Breast epithelium (tissue), 4 donors: ENCODE measurements around the gene PSMD10. TPM values are rescaled to one million over a fixed set of nuclear protein-coding genes. Genes with fewer than 3 reads are reported as not detected.

Experiments used
- DNase-seq, 2 donors: peaks; one replicate each; pipeline ENCODE4 v3.0.0-alpha.2; 2019; ENCODE audit warnings: low spot score in 2 of 2
- H3K27ac ChIP-seq, 2 donors: fragments of 200-600 bp; sonication (generic) in 1 of 2; one replicate each; pipeline ENCODE4 v1.5.1; 2016 to 2019; ENCODE audit warnings: mild to moderate bottlenecking in 1 of 2
- H3K27me3 ChIP-seq, 2 donors: fragments of 200-600 bp; sonication (generic) in 1 of 2; one replicate each; pipeline versions ENCODE4 v1.5.1 to v1.6.0; 2017 to 2019; ENCODE audit warnings: control low read depth in 1 of 2, mild to moderate bottlenecking in 1 of 2
- H3K36me3 ChIP-seq: fragments of 200-600 bp; one replicate; pipeline ENCODE4 v1.5.1; 2019
- H3K4me1 ChIP-seq, 2 donors: fragments of 200-600 bp; sonication (generic); one replicate each; pipeline ENCODE4 v1.5.1; 2016 to 2019; ENCODE audit warnings: control low read depth in 1 of 2
- H3K4me3 ChIP-seq, 3 donors: fragments of 200-600 bp; sonication (generic); 1 replicate in 2 of 3; 2 replicates in 1 of 3; pipeline ENCODE4 v1.5.1; 2016 to 2019; ENCODE audit warnings: mild to moderate bottlenecking in 3 of 3, moderate library complexity in 2 of 3
- H3K9me3 ChIP-seq, 2 donors: fragments of 200-600 bp; sonication (generic) in 1 of 2; one replicate each; pipeline ENCODE4 v1.5.1; 2016 to 2019; ENCODE audit warnings: control low read depth in 1 of 2
- POLR2A ChIP-seq: fragments of 450-650 bp; IDR thresholded peaks from one replicate; pipeline ENCODE4 v1.6.1; 2016; ENCODE audit warnings: antibody characterized with exemption, mild to moderate bottlenecking, moderate library complexity
- POLR2AphosphoS5 ChIP-seq, 3 donors: sonication (generic); formaldehyde crosslinking; IDR thresholded peaks; one replicate each; pipeline ENCODE4 v1.6.1; 2017; ENCODE audit warnings: antibody characterized with exemption in 3 of 3
- intact Hi-C: fragments of 100-400 bp; cut with DNase I; formaldehyde crosslinking; loops from one replicate; pipeline ENCODE4 v1.15.1; 2023; ENCODE audit warnings: low total_unique reads
- total RNA-seq, 3 donors: library from RNA; depleted of rRNA; stranded (reverse); fragments of >200 nt; gene quantifications; one replicate each; pipeline ENCODE4 v1.1.0, GENCODE V29; 2016
- TF ChIP-seq, protein P1 (sequence below), 3 donors: fragments of 450-650 bp; IDR thresholded peaks; one replicate each; pipeline ENCODE4 v1.5.1; 2016 to 2017; ENCODE audit warnings: antibody characterized with exemption in 3 of 3, mild to moderate bottlenecking in 3 of 3, moderate library complexity in 3 of 3

Gene PSMD10
- total RNA-seq, 3 donors from 2014 or later: 36.1 to 39.0 (median 38.6) TPM

DNA sequence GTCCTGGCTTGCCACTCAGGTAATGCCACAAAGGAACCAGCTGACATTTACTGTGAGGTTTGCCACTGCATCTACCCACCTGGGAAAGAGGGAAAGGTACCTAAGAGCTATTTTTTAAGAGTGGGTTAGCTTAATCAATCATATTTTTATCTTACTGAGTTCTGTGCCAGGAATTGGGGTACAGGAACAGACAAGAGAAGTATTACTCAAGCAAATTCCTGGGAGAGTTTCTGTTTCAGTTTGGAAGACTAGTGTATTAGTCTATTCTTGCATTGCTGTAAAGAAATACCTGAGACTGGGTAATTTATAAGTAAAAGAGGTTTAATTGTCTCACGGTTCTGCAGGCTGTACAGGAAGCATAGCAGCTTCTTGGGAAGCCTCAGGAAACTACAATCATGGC is 23.2 kb downstream of the PSMD10 start:
- Histone ChIP-seq H3K4me3 (no peak overlapping the region), H3K27ac (no peak overlapping the region), H3K9me3 (no peaks in the 10 kb centered on the region), H3K36me3 (no peaks in the 10 kb centered on the region), H3K4me1 (no peaks in the 10 kb centered on the region), H3K27me3 (peaks cover 0 to 70% of the 10 kb centered on the region in 2 donors)
- no peak for TF ChIP-seq POLR2A
- TF ChIP-seq POLR2AphosphoS5 (IDR thresholded peaks at IDR 0.05): no peak
- TF ChIP-seq, protein P1, sequence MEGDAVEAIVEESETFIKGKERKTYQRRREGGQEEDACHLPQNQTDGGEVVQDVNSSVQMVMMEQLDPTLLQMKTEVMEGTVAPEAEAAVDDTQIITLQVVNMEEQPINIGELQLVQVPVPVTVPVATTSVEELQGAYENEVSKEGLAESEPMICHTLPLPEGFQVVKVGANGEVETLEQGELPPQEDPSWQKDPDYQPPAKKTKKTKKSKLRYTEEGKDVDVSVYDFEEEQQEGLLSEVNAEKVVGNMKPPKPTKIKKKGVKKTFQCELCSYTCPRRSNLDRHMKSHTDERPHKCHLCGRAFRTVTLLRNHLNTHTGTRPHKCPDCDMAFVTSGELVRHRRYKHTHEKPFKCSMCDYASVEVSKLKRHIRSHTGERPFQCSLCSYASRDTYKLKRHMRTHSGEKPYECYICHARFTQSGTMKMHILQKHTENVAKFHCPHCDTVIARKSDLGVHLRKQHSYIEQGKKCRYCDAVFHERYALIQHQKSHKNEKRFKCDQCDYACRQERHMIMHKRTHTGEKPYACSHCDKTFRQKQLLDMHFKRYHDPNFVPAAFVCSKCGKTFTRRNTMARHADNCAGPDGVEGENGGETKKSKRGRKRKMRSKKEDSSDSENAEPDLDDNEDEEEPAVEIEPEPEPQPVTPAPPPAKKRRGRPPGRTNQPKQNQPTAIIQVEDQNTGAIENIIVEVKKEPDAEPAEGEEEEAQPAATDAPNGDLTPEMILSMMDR (IDR thresholded peaks at IDR 0.05): no peak
- intact Hi-C loops: no loop called here
- no peak for DNase-seq

GRCh38 chrX:108064613-108065012 is 26.7 kb downstream of the PSMD10 start:
- TF ChIP-seq POLR2A (no peak), POLR2AphosphoS5 (IDR thresholded peaks at IDR 0.05) (no peak)
- TF ChIP-seq, protein P1 (IDR thresholded peaks at IDR 0.05): no peak
- Histone ChIP-seq H3K36me3 (no peaks in the 10 kb centered on the region), H3K9me3 (no peaks in the 10 kb centered on the region), H3K27ac (no peak overlapping the region), H3K4me1 (no peaks in the 10 kb centered on the region), H3K4me3 (no peak overlapping the region), H3K27me3 (peaks cover 0 to 62% of the 10 kb centered on the region in 2 donors)
- intact Hi-C loops: no loop called here
- no peak for DNase-seq

GRCh38 chrX:108064001-108064400 is 27.3 kb downstream of the PSMD10 start:
- TF ChIP-seq, protein P1 (IDR thresholded peaks at IDR 0.05): no peak
- Histone ChIP-seq H3K27me3 (peaks cover 0 to 60% of the 10 kb centered on the region in 2 donors), H3K27ac (no peak overlapping the region), H3K4me1 (no peaks in the 10 kb centered on the region), H3K4me3 (no peak overlapping the region), H3K9me3 (no peaks in the 10 kb centered on the region), H3K36me3 (no peaks in the 10 kb centered on the region)
- no peak for DNase-seq
- intact Hi-C loops: no loop called here

GRCh38 chrX:108059801-108060200 is 31.5 kb downstream of the PSMD10 start:
- no peak for DNase-seq
- intact Hi-C loops: no loop called here
- no peaks in the 10 kb centered on the region for H3K4me1 ChIP-seq
- no peak overlapping the region for H3K4me3 ChIP-seq
- H3K27me3 ChIP-seq: peaks cover 0 to 54% of the 10 kb centered on the region in 2 donors
- TF ChIP-seq, protein P1 (IDR thresholded peaks at IDR 0.05): no peak
- TF ChIP-seq POLR2AphosphoS5 (IDR thresholded peaks at IDR 0.05): no peak
- no peaks in the 10 kb centered on the region for H3K36me3 ChIP-seq
- no peaks in the 10 kb centered on the region for H3K9me3 ChIP-seq
- H3K27ac ChIP-seq: no peak overlapping the region

DNA sequence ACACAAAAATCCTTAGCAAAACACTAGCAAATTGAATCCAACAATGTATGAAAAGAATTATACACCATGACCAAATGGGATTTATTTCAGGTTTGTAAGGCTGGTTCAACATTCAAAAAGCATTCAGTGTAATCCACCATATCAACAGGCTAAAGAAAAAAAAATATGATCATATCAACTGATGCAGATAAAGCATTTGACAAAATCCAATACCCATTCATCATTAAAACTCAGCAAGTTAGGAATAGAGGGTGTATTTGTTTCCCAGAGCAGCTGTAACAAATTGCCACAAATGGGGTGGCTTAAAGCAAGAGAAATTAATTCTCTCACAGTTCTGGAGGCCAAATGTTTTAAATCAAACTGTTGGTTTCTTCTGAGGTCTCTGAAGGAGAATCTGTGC is 35.8 kb downstream of the PSMD10 start:
- DNase-seq: no peak
- H3K36me3 ChIP-seq: no peaks in the 10 kb centered on the region
- TF ChIP-seq POLR2A: no peak
- H3K27ac ChIP-seq: no peak overlapping the region
- H3K9me3 ChIP-seq: no peaks in the 10 kb centered on the region
- peaks cover 0 to 53% of the 10 kb centered on the region in 2 donors for H3K27me3 ChIP-seq
- no peak overlapping the region for H3K4me3 ChIP-seq
- intact Hi-C loops: no loop called here
- H3K4me1 ChIP-seq: no peaks in the 10 kb centered on the region

- H3K4me3 ChIP-seq: no peak overlapping the region
- intact Hi-C loops: no loop called here
- peaks cover 0 to 52% of the 10 kb centered on the region in 2 donors for H3K27me3 ChIP-seq
- no peak for DNase-seq
- H3K36me3 ChIP-seq: no peaks in the 10 kb centered on the region
- no peaks in the 10 kb centered on the region for H3K9me3 ChIP-seq
- H3K27ac ChIP-seq: no peak overlapping the region
- H3K4me1 ChIP-seq: no peaks in the 10 kb centered on the region
- TF ChIP-seq POLR2A (no peak), POLR2AphosphoS5 (IDR thresholded peaks at IDR 0.05) (no peak)
- TF ChIP-seq, protein P1 (IDR thresholded peaks at IDR 0.05): no peak
Observed at GRCh38 chrX:108053218-108053617, 38.1 kb downstream of the PSMD10 start.
